ENCODE measurements around the gene TWIST1.

- no peak for TF ChIP-seq CTCF (conservative IDR thresholded peaks at IDR 0.05; ENCODE audit: low read depth, low read length)
- TF ChIP-seq EZH2 (IDR thresholded peaks at IDR 0.05; ENCODE audit: low read length, unreplicated experiment), result no peak
- no peak for TF ChIP-seq EZH2phosphoT487 (IDR thresholded peaks at IDR 0.05; ENCODE audit: borderline replicate concordance, low read length)
Observed at GRCh38 chr7:19114551-19114855, 2.9 kb downstream of the TWIST1 start.

Measured in PC-3 (cell line).